SH-SY5Y (cell line): ENCODE measurements around the gene TSHR.

Experiments used
- GATA2 ChIP-seq: IDR thresholded peaks from 2 replicates; pipeline ENCODE4 v1.6.1; 2011; ENCODE audit warnings: mild to moderate bottlenecking, low read depth, low read length
- GATA3 ChIP-seq: IDR thresholded peaks from 2 replicates; pipeline ENCODE4 v1.6.1; 2011; ENCODE audit warnings: low read depth, mild to moderate bottlenecking, low read length, moderate library complexity

GRCh38 chr14:80906336-80906735, 49.1 kb upstream of the TSHR start:
- TF ChIP-seq GATA2 (no peak), GATA3 (no peak)
